ENCODE results near the gene NCAM2. TPM values are rescaled to one million over a fixed set of nuclear protein-coding genes. Genes with fewer than 3 reads are reported as not detected.

Gene NCAM2
- total RNA-seq, 4 donors from 2014 or later, result 4.2 to 7.5 (median 4.9) TPM

DNA sequence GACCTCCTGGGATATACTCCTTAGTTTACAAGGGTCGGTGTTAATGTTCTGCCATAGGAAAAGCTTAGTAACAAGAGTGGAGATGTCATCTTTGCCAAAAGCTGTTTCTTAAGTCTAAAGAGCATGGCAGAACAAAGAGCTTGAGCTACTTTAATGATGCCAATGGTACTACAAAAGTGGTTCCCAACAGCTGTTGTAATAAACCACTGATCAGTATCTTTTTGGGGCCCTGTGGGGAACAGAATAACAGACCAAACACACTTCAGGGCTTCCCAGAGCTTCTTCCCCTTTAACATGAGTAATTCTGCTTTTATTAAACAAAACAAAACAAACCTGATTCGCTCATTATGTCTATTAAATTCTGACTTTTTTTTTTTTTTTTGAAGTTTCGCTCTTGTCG lies 116.3 kb downstream of the NCAM2 start:
- no peak overlapping the region for H3K4me3 ChIP-seq
- H3K9me3 ChIP-seq, result no peaks in the 10 kb centered on the region
- no peaks in the 10 kb centered on the region for H3K27me3 ChIP-seq
- no peaks in the 10 kb centered on the region for H3K4me1 ChIP-seq
- no peaks in the 10 kb centered on the region for H3K36me3 ChIP-seq
- WGBS, result 85% methylated on average over 4 of the region's 4 CpGs
- H3K27ac ChIP-seq (replicated peaks in 1 of 4), result no peak overlapping the region
- no peak for DNase-seq (ENCODE audit: extremely low spot score)
- TF ChIP-seq EP300 (IDR thresholded peaks at IDR 0.05), result no peak
- TF ChIP-seq, protein P1, sequence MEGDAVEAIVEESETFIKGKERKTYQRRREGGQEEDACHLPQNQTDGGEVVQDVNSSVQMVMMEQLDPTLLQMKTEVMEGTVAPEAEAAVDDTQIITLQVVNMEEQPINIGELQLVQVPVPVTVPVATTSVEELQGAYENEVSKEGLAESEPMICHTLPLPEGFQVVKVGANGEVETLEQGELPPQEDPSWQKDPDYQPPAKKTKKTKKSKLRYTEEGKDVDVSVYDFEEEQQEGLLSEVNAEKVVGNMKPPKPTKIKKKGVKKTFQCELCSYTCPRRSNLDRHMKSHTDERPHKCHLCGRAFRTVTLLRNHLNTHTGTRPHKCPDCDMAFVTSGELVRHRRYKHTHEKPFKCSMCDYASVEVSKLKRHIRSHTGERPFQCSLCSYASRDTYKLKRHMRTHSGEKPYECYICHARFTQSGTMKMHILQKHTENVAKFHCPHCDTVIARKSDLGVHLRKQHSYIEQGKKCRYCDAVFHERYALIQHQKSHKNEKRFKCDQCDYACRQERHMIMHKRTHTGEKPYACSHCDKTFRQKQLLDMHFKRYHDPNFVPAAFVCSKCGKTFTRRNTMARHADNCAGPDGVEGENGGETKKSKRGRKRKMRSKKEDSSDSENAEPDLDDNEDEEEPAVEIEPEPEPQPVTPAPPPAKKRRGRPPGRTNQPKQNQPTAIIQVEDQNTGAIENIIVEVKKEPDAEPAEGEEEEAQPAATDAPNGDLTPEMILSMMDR (IDR thresholded peaks at IDR 0.05), result no peak
- TF ChIP-seq POLR2A (IDR thresholded peaks at IDR 0.05; ENCODE audit: low read depth), result no peak
- TF ChIP-seq POLR2AphosphoS5 (IDR thresholded peaks at IDR 0.05), result no peak
- intact Hi-C loops (cut with DNase I), result no loop called here

DNA sequence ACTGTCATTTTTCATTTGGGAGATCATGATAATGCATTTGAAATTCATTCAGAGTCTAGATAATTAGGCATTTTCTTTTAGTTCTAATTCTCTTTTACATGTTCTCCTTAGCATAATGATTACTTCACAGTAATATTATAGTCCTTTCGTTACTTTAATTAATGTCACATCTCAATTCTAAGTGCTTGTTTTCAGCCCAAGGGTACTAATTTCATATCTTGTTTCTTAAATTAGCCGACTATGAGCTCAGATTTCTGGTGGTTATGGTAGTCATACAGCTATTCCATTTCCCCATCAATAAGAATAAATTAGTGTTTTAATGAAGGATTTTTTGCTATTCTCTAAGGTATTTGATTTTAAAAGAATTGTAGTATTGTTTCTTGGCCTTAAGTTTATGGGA lies 120.9 kb downstream of the NCAM2 start:
- H3K9me3 ChIP-seq, result no peaks in the 10 kb centered on the region
- H3K4me3 ChIP-seq, result no peak overlapping the region
- WGBS, result 92% methylated on average over 2 of the region's 2 CpGs
- H3K4me1 ChIP-seq, result no peaks in the 10 kb centered on the region
- no peak overlapping the region for H3K27ac ChIP-seq (replicated peaks in 1 of 4)
- no peaks in the 10 kb centered on the region for H3K36me3 ChIP-seq
- DNase-seq (ENCODE audit: extremely low spot score), result no peak
- H3K27me3 ChIP-seq, result no peaks in the 10 kb centered on the region
- TF ChIP-seq EP300 (IDR thresholded peaks at IDR 0.05) (no peak), POLR2A (IDR thresholded peaks at IDR 0.05; ENCODE audit: low read depth) (no peak), POLR2AphosphoS5 (IDR thresholded peaks at IDR 0.05) (no peak)
- TF ChIP-seq, protein P1 (IDR thresholded peaks at IDR 0.05), result no peak
- intact Hi-C loops (cut with DNase I), result no loop called here

DNA sequence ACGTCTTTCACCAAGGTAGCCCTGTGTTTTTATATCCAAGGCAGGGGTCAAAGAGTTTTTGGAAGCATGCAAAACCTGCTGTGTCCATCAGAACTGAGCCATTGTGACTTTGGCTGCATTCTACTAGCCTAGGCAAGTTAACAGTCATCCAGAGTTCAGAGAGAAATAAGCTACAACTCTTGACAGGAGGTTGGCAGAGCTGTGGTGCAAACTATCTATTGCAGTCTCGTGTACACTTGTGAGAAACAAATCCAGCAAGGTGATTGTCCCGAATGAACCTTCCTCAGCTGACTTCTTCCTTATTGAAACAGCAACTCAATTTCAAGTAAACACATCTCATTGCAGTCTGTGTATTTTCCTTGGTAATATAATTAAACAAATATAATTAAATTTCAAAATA lies 124.5 kb downstream of the NCAM2 start:
- intact Hi-C loops (cut with DNase I), result no loop called here
- Histone ChIP-seq H3K4me1 (no peaks in the 10 kb centered on the region), H3K36me3 (no peaks in the 10 kb centered on the region), H3K27ac (replicated peaks in 1 of 4) (no peak overlapping the region), H3K27me3 (no peaks in the 10 kb centered on the region), H3K9me3 (no peaks in the 10 kb centered on the region), H3K4me3 (no peak overlapping the region)
- WGBS, result 63% methylated on average over 3 of the region's 3 CpGs
- TF ChIP-seq POLR2A (IDR thresholded peaks at IDR 0.05; ENCODE audit: low read depth) (no peak), EP300 (IDR thresholded peaks at IDR 0.05) (no peak), POLR2AphosphoS5 (IDR thresholded peaks at IDR 0.05) (no peak)
- TF ChIP-seq, protein P1 (IDR thresholded peaks at IDR 0.05), result no peak
- no peak for DNase-seq (ENCODE audit: extremely low spot score)

DNA sequence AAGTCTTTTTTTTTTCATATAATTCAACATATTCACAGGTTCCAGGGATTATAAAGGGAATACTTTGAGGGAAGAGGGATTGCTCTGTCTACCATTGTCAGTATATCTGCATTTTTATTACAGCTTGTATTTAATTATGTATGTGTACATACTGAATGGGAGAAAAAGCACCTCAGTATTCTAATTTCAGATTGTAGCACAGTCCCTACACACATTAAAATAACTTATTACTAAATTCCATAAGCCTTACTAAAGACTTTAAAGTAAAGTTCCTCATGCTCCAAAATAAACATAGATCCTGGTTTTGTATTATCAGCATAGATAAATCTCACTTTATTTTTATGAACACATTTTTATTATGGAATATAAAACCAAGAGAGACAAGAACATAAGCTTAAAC lies 134.2 kb downstream of the NCAM2 start:
- Histone ChIP-seq H3K9me3 (no peaks in the 10 kb centered on the region), H3K27me3 (no peaks in the 10 kb centered on the region), H3K36me3 (no peaks in the 10 kb centered on the region), H3K4me1 (no peaks in the 10 kb centered on the region), H3K27ac (replicated peaks in 1 of 4) (no peak overlapping the region), H3K4me3 (no peak overlapping the region)
- TF ChIP-seq POLR2A (IDR thresholded peaks at IDR 0.05; ENCODE audit: low read depth), result no peak
- TF ChIP-seq EP300 (IDR thresholded peaks at IDR 0.05), result no peak
- TF ChIP-seq, protein P1 (IDR thresholded peaks at IDR 0.05), result no peak
- no peak for TF ChIP-seq POLR2AphosphoS5 (IDR thresholded peaks at IDR 0.05)
- intact Hi-C loops (cut with DNase I), result no loop called here
- no peak for DNase-seq (ENCODE audit: extremely low spot score)

DNA sequence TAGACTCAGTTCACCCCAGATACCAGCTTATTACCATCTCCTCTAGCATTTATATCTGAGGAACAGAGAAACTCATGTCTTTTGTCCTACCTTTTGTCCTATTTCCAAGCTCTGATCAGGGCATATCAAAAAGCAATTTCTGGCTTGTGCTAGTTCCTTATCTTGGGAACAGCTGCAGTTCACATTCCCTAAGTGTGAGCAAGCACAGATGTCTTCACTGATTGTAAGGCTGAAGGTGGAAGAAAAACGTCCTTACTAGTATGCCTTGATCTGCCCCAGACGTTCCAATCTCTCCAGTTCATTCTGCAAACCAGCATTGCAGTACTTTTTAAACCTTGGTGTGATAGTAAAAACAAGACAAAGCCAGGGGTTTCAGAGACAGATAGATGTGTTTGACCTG lies 139.8 kb downstream of the NCAM2 start:
- intact Hi-C loops (cut with DNase I), result no loop called here

More for the DNA sequence above, 139.8 kb downstream of the NCAM2 start:
- Histone ChIP-seq H3K4me1 (no peaks in the 10 kb centered on the region), H3K27me3 (no peaks in the 10 kb centered on the region), H3K27ac (replicated peaks in 1 of 4) (no peak overlapping the region), H3K36me3 (no peaks in the 10 kb centered on the region), H3K4me3 (no peak overlapping the region), H3K9me3 (no peaks in the 10 kb centered on the region)
- TF ChIP-seq EP300 (IDR thresholded peaks at IDR 0.05), result no peak
- TF ChIP-seq, protein P1 (IDR thresholded peaks at IDR 0.05), result no peak
- no peak for TF ChIP-seq POLR2AphosphoS5 (IDR thresholded peaks at IDR 0.05)
- TF ChIP-seq POLR2A (IDR thresholded peaks at IDR 0.05; ENCODE audit: low read depth), result no peak
- DNase-seq (ENCODE audit: extremely low spot score), result no peak
- 26% methylated on average over 2 of the region's 2 CpGs for WGBS

Measured in esophagus muscularis mucosa (tissue), 4 donors.